HepG2 (cell line): ENCODE measurements around the gene ABCC10. TPM values are rescaled to one million over a fixed set of nuclear protein-coding genes. Genes with fewer than 3 reads are reported as not detected.

Experiments used
- ELK4 ChIP-seq: sonication (generic); formaldehyde crosslinking; IDR thresholded peaks from 2 replicates; pipeline ENCODE4 v1.9.0; 2021; ENCODE audit warnings: missing genetic modification reagents, borderline replicate concordance
- HIVEP1 ChIP-seq: sonication (generic); formaldehyde crosslinking; IDR thresholded peaks from 2 replicates; pipeline ENCODE4 v1.4.0; 2020; ENCODE audit warnings: mild to moderate bottlenecking, missing genetic modification reagents
- HNRNPL ChIP-seq: fragments of 200-400 bp; formaldehyde crosslinking; IDR thresholded peaks from 2 replicates; pipeline ENCODE4 v1.6.1; 2017; ENCODE audit warnings: mild to moderate bottlenecking, low read depth, low read length
- IKZF1 ChIP-seq: fragments of 450-650 bp; IDR thresholded peaks from 2 replicates; pipeline ENCODE4 v1.7.1; 2016
- KLF6 ChIP-seq: IDR thresholded peaks from 2 replicates; pipeline ENCODE4 v1.8.0; 2016; ENCODE audit warnings: missing biosample characterization, missing genetic modification reagents
- NR2F1 ChIP-seq, 2 experiments: fragments of 450-650 bp in 1 of 2; formaldehyde crosslinking in 1 of 2; IDR thresholded peaks; 2 replicates each; pipeline versions ENCODE4 v1.5.0 to v1.6.1; 2016 to 2020; ENCODE audit warnings: mild to moderate bottlenecking in 1 of 2, missing compliant biosample characterization in 1 of 2, missing genetic modification reagents in 1 of 2, moderate library complexity in 1 of 2
- POLR2AphosphoS5 ChIP-seq: IDR thresholded peaks from 2 replicates; pipeline ENCODE4 v1.6.1; 2012; ENCODE audit warnings: low read depth, low read length
- RFX1 ChIP-seq: fragments of 450-650 bp; IDR thresholded peaks from 2 replicates; pipeline ENCODE4 v1.6.1; 2017
- SIX1 ChIP-seq: sonication (generic); formaldehyde crosslinking; IDR thresholded peaks from 2 replicates; pipeline ENCODE4 v1.4.0; 2020; ENCODE audit warnings: missing genetic modification reagents, borderline replicate concordance
- SOX6 ChIP-seq, 2 experiments: fragments of 450-650 bp in 1 of 2; sonication (generic) in 1 of 2; formaldehyde crosslinking in 1 of 2; IDR thresholded peaks; 2 replicates each; pipeline versions ENCODE4 v1.4.0 to v1.6.1; 2017 to 2020; ENCODE audit warnings: antibody characterized with exemption in 1 of 2, mild to moderate bottlenecking in 1 of 2, missing genetic modification reagents in 1 of 2
- ZBTB25 ChIP-seq: IDR thresholded peaks from 2 replicates; pipeline ENCODE4 v1.6.1; 2018; ENCODE audit warnings: missing genetic modification reagents
- ZNF276 ChIP-seq: sonication (generic); formaldehyde crosslinking; IDR thresholded peaks from 2 replicates; pipeline ENCODE4 v1.4.0; 2020; ENCODE audit warnings: mild to moderate bottlenecking, low read depth, missing genetic modification reagents
- ZNF383 ChIP-seq: sonication (generic); formaldehyde crosslinking; IDR thresholded peaks from 2 replicates; pipeline ENCODE4 v1.4.0; 2020; ENCODE audit warnings: missing genetic modification reagents, mild to moderate bottlenecking, borderline replicate concordance
- ZNF644 ChIP-seq: IDR thresholded peaks from 2 replicates; pipeline ENCODE4 v1.6.1; 2016; ENCODE audit warnings: low read depth
- ZNF784 ChIP-seq: sonication (generic); formaldehyde crosslinking; IDR thresholded peaks from 2 replicates; pipeline ENCODE4 v1.5.1; 2020; ENCODE audit warnings: missing genetic modification reagents, mild to moderate bottlenecking, borderline replicate concordance
- ZSCAN31 ChIP-seq: sonication (generic); formaldehyde crosslinking; IDR thresholded peaks from 2 replicates; pipeline ENCODE4 v1.5.0; 2020; ENCODE audit warnings: low read depth, mild to moderate bottlenecking, missing genetic modification reagents
- polyA plus RNA-seq, 8 experiments: library from polyadenylated mRNA; depleted of rRNA in 3 of 8; stranded (reverse) in 7 of 8; unstranded in 1 of 8; fragments of >200 nt; fragmentation: Illumina TruSeq in 4 of 8; extraction: Trizol in 4 of 8; gene quantifications; 2 replicates each; pipeline versions ENCODE4 v1.2.1 to v1.2.3, GENCODE V29; 2011 to 2016; ENCODE audit warnings: low read depth in 4 of 8, missing spikeins in 1 of 8, mixed read lengths in 1 of 8; ENCODE audit not compliant: insufficient read depth in 1 of 8
- total RNA-seq, 5 experiments: library from RNA; depleted of rRNA; stranded (reverse); fragments of >200 nt; fragmentation: Illumina TruSeq; extraction: Trizol; gene quantifications; 2 replicates each; pipeline ENCODE4 v1.2.3, GENCODE V29; 2016; ENCODE audit warnings: low read depth in 1 of 5

ABCC10 gene
- total and polyA plus RNA-seq, 2 of the 13 experiments (the other 11 are each of a cell fraction or from before 2014, with no cell fraction given), result 16.0 to 24.3 TPM

- 0 out of 2 replicates have a peak, but pooled peaks have one; percentile 26 for TF ChIP-seq ZBTB25 (CRISPR knock-in tag)
- no peak for TF ChIP-seq ZNF383 (CRISPR knock-in tag)
- 0 out of 2 replicates have a peak, but pooled peaks have one; percentile 47 for TF ChIP-seq ZSCAN31 (CRISPR knock-in tag)
- TF ChIP-seq ZNF276 (CRISPR knock-in tag), result no peak
- peak; percentile 45; the same call in 1 of the 2 replicates for TF ChIP-seq ZNF784 (CRISPR knock-in tag)
- no peak; the same call in 1 of the 2 replicates for TF ChIP-seq KLF6 (CRISPR knock-in tag)
- peak; percentile 88 to 90 for TF ChIP-seq NR2F1 (CRISPR knock-in tag; IDR thresholded peaks at IDR 0.05)
- no peak for TF ChIP-seq SOX6 (IDR thresholded peaks at IDR 0.05)
- TF ChIP-seq SOX6 (CRISPR knock-in tag; IDR thresholded peaks at IDR 0.05), result peak; percentile 96
- TF ChIP-seq SIX1, result peak; percentile 78; the same call in 1 of the 2 replicates
- TF ChIP-seq HIVEP1 (CRISPR knock-in tag), result 0 out of 2 replicates have a peak, but pooled peaks have one; percentile 46
- TF ChIP-seq HNRNPL, result no peak
- no peak for TF ChIP-seq RFX1
- TF ChIP-seq IKZF1, result no peak
- no peak for TF ChIP-seq ELK4 (CRISPR knock-in tag)
- TF ChIP-seq POLR2AphosphoS5, result peak; percentile 52; the same call in 1 of the 2 replicates
- TF ChIP-seq ZNF644 (CRISPR knock-in tag), result peak; percentile 71
Measured at GRCh38 chr6:43436577-43437282, 9.4 kb downstream of the ABCC10 start (continued).
